ENCODE measurements around the gene ZNF362.

ZNF362 gene

DNA sequence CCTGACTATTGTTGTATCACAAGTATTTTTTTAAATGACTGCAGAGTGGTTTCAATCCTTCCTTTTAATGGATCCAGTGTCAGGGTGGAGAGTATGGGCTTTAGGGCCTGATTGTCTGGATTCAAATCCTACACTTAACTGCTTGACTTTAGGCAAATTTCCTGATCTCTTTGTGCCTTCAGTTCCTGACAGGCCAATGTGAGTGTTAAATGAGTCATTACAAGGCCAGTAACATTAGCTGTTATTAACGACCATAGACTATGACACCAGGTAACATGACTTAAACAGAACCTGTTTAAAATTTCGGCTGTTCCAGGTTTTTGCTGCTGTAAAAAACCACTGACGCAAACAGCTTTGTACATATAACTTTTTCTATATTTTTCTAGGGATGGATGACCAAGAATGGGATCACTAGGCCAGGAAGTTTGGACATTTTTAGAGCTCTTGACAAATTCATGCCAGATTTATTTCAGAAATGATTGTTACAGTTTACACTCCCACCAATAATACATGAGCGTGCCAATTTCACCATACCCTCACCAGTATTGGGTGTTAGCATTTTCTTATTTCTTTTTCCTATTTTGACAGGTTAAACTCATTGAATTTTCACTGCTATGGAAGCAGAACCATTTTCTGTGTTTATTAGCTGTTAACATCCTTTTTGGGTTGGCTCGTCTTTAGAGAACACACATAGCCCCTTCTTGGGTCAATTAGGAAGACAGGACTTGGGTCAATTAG is 11.3 kb downstream of the ZNF362 start:
- no peak for DNase-seq (ENCODE audit: low read depth, low spot score)

DNA sequence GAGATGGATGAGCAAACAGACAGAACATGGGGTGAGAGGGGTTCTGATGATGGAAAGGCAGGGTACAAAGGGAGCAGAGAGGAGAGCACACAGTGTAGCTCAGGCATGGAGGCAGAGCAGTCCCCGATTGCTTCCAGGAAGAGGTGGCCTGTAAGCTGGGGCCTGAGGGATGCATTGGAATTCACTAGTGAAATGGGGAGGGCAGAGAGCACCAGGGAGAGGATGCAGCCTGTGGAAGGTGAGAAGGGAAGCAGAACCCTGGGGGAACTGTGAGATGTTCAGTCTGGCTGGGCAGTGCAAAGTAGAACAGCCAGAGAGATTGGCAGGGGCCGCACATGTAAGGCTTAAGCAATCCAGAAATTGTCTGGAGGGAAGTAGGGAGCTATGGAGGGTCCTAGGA is 12.2 kb downstream of the ZNF362 start:
- DNase-seq (ENCODE audit: low read depth, low spot score) = no peak

DNA sequence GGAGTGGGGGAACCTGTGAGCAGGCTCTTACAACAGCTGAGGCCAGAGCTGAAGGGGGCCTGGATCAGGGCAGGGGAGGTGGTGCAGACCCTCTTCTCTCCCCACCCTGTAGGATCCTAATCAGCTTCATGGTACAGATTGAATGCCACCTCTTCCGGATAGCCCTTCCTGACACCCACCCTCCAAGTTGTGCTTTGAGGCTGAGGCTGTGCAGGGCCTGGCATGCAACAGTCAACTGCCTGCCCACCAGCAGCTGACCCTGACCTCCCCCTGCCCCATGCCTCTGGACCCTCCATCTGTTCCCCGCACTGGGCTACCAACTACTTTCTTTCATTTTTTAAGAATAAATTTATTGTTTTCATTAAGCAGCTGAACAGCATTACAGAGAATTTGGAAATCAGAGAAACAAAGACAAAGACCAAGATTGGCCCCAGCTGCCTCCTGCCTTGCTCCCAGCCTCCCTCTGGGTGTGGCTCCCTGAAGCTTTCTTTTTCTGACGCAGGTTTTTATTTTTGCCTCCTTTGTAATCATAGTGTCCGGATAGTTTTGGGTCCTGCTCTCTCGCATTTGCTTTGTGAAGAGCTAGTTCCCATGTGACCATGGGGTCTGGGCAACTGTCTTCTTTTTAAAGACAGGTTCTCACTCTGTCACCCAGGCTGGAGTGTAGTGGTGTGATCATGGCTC is 12.8 kb downstream of the ZNF362 start:
- no peak for DNase-seq (ENCODE audit: low read depth, low spot score)

DNA sequence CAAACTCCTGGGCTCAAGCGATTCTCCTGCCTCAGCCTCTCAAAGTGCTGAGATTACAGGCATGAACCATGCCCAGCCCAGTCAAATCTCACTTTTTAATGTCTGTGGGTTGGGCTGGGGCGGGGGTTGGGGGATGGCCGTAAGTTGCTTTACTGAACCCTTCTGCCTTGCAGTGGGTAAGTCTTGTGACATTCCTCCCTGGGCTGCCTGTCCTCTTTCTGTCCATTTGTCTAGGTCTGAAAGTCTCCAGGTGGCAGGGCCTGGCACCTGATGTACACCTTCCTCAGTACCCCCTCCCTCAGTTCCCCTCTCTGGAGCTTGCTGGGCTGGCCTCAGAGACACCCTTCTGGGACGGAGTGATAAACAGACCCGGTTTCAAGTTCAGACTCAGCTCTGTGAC is 13.3 kb downstream of the ZNF362 start:
- no peak for DNase-seq (ENCODE audit: low read depth, low spot score)

DNA sequence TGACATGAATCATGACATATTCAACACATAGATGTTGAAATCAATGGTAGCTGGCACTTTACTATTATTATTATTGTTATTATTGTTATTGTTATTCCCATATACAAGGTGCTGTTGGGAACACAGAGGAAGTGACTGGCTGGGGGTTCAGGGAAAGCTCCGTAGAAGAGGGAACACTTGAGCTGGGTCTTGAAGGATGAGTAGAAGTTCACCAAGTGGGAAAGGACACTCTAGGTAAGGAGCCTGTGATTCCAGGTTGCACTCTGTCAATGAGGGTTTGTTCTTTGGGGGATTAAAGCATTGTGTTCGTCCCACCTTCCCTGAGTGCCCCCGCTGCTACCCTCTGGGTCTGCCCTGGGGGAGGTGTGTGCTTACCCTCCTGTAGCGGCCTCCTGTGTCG is 14.1 kb downstream of the ZNF362 start:
- DNase-seq (ENCODE audit: low read depth, low spot score) = no peak

DNA sequence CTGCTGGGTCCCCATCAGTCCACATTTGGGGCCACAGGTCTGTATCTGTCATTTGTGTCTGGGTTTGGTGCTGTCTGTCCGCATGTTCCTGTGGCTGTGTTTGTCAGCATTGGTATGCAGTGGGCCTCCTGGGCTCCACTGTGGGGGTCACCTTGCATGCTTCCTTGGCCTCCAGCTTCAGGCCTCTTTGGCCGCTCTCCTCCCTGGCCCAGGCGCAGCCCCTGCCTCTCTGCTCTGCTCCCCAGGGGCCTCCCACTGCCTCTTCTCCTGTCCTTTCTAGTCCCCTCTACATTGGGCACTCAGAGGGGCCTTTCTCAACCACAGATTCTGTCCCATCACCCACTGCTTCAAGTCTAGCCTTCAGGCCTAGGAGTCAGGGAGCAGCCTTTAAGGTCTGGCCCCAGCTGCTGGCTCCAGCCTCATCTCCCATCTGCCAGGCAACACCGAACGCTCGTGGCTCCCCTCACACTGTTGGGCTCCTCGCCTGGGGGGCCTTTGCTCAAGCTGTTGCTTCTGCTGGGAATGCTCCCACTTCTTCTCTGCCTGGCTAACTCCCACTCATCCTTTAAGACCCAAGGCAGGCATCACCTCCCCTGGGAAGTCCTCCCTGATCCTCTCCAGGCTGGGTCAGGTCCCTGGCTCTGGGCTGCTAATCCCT is 14.6 kb downstream of the ZNF362 start:
- no peak for DNase-seq (ENCODE audit: low read depth, low spot score)

DNA sequence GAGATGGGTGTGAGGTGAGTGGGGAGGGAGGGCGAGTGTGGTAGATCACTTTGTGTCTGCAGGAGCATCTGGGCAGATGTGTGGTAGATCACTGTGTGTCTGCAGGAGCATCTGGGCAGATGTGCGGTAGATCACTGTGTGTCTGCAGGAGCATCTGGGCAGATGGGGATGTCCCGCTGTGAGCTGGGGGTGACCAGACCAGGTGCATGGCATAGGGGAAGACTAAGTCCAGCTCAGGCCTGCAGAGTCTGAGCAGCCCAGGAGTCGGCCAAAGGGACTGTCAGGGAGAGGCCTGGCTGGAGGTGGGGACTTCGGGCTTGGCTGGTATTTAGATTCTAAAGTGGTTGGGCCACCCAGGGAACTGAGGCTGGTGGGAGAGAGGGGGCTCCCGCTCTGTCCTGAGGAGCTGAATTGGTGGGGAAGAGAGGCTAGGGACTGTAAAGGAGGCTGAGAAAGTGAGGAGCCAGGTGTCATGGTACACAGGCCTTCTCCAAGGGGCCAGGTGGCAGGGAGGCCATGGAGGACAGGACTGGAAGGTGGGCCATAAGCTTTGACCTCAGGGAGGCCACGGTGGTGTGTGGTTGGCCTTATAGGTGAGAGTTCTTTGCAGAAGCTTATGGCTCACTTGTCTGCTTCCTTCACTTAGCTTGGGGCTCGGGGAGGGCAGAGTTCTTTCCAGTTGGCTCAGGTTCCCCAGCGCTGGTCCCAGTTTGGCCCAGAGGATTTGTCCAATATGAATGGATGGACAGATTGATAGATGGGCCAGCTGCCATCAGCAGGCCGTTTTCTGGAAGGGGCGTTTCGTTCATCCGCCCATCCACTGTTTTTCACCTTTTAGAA is 15.6 kb downstream of the ZNF362 start:
- no peak for DNase-seq (ENCODE audit: low read depth, low spot score)

DNA sequence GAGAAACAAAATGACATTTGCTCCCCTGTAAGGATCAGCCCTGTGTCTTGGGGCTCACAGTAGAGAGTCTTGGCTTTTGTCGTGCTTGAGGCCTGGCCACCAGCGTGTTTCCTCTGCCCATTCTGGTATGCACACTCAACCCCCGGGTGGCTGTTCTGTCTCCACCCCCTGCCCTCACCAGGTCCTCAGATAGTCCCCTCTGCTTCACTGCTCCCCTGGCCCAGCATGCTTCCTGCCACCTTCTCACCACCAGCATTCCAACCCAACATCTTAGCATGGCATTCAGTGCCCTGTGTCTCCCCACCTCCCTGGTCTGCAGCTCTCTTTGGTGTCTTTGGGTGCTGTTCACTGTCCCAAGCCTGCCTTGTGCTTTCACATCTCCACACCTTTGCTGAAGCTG is 16.2 kb downstream of the ZNF362 start:
- no peak for DNase-seq (ENCODE audit: low read depth, low spot score)

DNA sequence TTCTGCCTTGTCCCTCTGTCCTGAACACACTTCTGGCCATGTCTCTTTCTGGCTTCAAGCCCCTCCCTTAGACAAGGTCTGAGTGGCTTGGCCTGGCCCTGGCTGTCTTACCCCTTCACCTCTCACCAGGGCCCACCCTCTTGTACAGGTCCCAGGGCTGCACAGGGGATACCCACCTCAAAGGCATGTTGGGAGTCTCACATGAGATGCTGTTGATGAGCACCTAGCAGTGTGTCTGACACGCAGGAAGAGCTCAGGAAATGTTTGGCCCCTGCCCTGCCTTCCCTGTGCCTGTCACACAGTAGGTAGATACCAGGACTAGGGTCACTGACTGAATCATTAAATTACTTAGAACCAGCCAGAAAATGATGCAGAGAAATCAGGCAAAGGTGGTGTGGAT is 16.6 kb downstream of the ZNF362 start:
- DNase-seq (ENCODE audit: low read depth, low spot score) = no peak

DNA sequence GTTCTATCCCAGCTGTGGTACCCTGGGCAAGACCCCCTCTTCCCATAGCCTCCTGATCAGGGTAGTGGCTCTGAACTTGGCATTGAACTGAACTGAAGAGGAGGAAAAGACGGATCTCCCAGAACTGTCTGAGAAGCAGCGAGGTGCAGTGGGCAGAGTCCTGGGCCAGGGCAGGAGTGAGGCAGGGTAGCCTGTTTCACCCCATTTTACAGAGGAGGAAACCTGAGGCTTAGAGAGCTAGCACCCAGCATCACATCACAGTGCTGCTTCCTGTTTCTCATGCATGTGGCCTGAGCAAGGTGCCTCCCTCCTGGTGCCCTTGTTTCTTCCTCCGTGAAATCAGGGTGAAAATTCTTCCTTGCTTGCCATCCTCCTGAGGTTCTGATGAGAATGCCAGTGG is 17.1 kb downstream of the ZNF362 start:
- no peak for DNase-seq (ENCODE audit: low read depth, low spot score)

DNA sequence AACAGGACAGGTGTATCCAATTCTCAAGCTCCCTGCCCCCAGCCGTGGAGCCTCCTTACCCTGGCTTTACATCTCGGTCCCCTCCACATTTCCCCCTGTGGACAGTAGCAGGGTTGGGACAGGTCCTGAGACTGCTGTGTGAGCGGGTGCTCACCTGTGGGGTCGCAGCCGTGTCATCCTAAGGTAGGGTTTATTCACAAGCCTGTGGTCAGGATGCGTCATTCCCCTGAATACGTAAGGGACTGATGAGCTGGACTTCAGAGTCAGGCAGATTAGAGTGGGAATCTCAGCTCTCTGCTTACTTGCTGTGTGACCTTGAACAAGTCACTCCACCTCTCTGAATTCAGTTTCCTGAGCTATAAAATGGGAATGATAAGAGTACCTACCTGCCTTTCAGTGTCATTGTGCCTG is 17.7 kb downstream of the ZNF362 start:
- DNase-seq (ENCODE audit: low read depth, low spot score) = no peak

DNA sequence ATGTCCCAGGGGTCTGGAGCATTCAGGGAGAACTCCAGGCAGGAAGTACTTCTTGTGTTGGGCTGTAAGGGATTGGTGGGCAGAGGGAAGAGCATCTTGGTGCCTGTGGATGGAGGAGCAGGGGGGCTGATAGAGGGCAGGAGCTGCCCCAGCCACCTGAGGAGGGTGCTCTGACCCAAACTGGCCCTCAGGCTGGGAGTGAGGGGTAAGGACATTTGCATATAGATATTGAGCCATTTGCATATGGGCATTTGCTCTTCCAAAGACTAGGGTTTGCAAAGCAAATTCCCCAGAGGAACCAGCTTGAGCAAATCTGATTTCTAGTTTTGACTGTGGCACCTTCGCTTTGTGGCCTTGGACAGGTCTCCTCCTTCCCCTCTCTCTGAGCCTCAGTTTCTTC is 18.2 kb downstream of the ZNF362 start:
- no peak for DNase-seq (ENCODE audit: low read depth, low spot score)

DNA sequence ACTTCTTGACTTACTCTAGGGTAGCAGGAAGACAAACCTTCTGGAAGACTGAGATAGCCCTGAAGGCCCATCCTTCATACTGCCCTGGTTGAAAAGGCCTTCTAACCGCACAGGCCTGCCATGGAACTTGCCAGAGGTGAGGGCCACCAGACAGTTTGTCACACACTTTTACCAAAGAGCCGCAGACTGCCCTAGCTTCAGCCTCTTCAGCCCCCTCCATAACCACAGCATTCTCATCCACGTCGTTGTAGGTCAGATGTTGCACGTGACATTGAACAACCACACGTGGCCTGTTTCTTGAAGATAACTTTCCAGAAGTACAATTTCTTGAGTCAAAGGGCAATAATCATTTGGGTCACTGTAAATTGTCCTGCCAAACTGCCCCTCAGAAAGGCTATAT is 18.9 kb downstream of the ZNF362 start:
- DNase-seq (ENCODE audit: low read depth, low spot score) = no peak

DNA sequence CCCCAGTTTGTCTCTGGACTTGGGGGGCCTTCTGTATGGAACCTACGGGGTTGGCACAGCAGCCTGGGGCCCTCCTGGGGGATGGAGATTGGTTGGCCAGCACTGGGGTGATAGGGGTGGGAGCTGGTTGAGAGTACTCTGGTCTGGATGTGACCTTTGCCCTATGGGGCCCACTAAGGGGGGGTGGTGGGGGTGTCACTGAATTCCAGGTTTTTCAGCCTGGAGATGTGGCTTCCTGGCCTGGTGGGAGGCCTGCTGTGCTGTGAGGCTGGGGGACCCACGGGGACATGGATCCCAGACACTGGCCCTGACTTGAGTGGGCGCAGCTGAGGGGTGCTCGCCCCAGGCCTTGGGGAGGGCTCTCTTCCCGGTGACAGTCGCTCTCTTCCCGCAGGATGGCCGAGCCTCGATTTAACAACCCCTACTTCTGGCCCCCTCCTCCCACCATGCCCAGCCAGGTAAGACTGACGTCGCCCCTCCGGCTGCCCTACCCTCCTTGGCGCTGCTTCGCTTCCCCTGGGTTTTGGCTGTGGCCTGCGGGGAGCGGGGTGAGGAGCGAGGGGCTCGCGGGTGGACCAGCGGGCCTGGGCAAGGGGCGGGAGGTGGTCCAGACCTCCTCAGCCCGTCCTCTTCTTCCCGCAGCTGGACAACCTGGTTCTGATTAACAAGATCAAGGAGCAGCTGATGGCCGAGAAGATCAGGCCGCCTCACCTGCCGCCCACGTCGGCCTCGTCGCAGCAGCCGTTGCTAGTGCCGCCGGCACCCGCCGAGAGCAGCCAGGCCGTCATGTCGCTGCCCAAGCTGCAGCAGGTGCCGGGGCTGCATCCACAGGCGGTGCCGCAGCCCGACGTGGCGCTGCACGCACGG is 19.6 kb downstream of the ZNF362 start:
- DNase-seq (ENCODE audit: low read depth, low spot score) = no peak

DNA sequence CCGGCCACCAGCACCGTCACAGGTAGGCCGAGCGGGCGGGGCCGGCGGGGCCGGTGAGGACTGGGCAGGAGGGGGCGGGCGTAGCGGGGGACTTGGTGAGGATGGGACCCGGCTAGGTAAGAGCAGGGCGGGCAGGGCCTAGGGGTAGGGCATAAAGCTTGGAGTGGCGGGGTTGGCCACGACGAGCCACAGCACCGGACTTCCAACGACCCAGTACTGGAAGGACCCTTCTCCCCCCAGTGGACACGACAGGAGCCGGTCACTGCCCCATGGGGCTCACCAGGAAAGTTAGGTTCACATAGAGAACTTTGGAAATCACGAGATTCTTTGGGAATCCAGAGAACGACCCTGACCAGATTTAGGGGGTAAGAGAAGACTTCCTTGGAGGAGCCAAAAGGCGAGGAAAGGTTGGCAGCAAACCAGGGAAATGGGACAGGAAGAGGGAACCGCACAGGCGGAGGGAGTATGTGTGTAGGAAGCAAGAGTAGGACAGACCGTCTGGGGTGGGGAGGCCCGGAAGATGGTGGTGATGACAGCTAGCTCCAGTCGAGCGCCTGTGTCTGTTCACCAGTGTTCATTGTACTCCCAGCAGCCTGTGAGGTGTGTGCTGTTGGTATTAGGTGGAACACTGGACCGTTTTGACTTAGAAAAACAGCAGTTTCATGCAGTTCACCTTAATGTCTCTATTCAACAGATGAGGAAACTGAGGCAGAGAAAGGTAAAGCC is 20.4 kb downstream of the ZNF362 start:
- no peak for DNase-seq (ENCODE audit: low read depth, low spot score)

DNA sequence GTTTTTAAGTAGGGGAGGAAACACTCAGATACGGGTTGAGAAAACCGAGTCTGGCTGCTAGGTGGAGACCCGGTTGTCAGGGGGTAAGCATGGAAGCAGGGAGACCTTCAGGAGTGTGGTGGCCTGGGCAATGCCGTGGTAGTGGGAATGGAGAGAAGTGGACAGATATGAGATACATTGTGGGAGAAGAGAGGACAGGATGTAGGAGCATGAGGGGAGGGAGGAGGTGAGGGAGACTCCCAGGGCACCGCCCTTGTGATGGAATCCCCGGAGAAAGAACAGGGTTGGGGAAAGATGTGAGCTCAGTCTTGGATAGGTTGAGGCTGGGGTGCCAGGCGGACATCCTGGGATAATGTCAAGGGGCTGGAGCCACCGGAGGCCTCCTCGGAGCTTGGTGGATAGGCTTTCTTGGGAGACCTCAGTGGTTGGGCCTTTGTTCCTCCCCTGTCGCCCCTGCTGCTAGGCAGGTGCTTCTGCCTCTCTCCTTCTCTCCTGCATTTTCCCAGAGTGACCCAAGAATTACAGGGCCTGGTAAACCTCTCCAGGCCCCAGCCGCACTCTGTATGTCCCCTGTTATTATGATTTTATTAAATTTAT is 21.3 kb downstream of the ZNF362 start:
- DNase-seq (ENCODE audit: low read depth, low spot score) = no peak

DNA sequence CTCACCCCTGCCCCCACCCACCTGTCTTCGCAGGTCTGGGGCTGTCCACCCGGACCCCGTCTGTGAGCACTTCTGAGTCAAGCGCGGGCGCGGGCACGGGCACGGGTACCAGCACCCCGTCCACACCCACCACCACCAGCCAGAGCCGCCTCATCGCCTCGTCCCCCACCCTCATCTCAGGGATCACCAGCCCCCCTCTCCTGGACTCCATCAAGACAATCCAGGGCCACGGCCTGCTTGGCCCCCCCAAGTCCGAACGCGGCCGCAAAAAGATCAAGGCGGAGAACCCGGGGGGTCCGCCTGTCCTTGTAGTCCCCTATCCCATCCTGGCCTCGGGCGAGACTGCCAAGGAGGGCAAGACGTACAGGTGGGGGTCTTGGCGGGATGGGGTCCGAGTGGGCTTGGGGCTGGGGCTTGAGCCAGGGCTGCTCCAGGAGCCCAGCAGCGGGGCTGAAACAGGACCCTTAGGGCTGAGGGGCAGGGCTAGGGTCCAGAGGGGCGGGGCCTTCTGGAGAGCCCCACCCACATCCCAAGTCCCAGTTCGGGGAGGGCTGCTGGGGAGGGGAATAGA is 23.9 kb downstream of the ZNF362 start:
- no peak for DNase-seq (ENCODE audit: low read depth, low spot score)

DNA sequence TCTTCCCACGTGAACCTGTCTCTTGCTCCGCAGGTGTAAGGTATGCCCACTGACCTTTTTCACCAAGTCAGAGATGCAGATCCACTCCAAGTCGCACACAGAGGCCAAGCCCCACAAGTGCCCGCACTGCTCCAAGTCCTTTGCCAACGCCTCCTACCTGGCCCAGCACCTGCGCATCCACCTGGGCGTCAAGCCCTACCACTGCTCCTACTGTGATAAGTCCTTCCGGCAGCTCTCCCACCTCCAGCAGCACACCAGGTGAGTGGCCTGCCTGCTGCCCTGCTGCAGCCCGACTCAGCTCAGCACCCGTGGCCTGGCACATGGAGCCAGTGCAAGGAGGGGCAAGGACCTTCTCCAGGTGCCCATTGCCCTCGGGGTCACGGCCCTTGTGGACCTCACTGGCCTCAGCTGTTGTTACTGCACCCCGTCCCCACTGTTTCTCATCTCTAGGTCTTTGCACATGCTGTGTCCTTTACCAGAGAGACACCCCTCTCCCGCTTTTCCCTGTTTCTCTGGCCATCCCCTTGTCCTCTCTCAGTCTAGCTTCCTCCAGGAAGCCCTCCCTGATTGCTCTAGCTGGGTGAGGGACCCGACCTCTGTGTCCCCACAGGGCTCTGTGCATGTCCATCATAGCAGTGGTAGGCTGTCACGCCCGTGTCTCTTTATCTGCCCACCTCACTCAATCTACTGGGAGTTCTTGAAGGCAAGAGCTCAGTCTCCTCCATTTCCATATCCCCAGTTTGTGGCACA is 25.4 kb downstream of the ZNF362 start:
- DNase-seq (ENCODE audit: low read depth, low spot score) = no peak

DNA sequence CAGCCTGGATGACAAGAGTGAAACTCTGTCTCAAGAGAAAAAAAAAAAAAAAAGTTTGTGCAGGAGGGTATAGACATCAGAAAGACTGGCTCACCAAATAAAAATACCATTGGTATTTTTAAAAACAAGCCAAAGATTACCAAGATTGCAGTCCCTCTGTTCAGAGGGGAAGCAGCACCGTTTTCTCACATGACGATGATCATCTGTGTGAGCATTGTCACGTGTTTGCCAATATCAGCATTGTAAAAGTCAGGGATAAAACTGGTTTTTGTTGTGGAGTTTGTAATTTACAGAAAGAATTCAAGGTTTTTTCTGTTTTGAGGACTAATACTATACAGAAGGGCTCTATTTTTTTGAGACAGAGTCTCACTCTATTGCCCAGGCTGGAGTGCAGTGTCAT is 26.5 kb downstream of the ZNF362 start:
- no peak for DNase-seq (ENCODE audit: low read depth, low spot score)

Data from activated naive CD8-positive, alpha-beta T cell treated with anti-CD3 and anti-CD28 coated beads, Interleukin-2, amount 50 U/mL, for 16 hours (primary cell).